Astrocyte (in vitro differentiated cells and primary cell): ENCODE measurements around the gene GUCA1A.

Source experiments
- EZH2 ChIP-seq: IDR thresholded peaks from 2 replicates; pipeline ENCODE4 v1.6.1; 2012; ENCODE audit warnings: mild to moderate bottlenecking, low read length, inconsistent platforms; ENCODE audit not compliant: insufficient read depth
- TF ChIP-seq, protein P1 (sequence below): IDR thresholded peaks from 2 replicates; pipeline ENCODE4 v1.5.1; 2011; ENCODE audit warnings: low read depth, mild to moderate bottlenecking, inconsistent platforms, low read length, moderate library complexity; ENCODE audit not compliant: insufficient read depth

DNA sequence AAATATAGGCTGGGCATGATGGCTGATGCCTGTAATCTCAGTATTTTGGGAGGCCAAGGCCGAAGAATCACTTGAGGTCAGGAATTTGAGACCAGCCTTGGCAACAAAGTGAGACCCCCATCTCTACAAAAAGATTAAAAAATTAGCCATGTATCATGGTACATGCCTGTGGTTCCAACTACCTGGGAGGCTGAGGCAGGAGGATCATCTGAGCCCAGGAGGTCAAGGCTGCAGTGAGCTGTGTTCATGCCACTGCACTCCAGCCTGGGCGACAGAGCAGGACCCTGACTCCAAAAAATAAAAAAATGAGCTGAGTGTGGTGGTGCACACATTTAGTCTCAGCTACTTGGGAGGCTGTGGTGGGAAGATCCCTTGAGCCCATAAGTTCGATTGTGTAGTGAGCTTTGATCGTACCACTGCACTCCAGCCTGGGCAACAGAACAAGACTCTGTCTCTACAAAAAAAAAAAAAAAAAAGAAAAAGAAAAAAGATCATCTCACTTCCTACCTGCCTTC, 31.7 kb downstream of the GUCA1A start:
- TF ChIP-seq, protein P1, sequence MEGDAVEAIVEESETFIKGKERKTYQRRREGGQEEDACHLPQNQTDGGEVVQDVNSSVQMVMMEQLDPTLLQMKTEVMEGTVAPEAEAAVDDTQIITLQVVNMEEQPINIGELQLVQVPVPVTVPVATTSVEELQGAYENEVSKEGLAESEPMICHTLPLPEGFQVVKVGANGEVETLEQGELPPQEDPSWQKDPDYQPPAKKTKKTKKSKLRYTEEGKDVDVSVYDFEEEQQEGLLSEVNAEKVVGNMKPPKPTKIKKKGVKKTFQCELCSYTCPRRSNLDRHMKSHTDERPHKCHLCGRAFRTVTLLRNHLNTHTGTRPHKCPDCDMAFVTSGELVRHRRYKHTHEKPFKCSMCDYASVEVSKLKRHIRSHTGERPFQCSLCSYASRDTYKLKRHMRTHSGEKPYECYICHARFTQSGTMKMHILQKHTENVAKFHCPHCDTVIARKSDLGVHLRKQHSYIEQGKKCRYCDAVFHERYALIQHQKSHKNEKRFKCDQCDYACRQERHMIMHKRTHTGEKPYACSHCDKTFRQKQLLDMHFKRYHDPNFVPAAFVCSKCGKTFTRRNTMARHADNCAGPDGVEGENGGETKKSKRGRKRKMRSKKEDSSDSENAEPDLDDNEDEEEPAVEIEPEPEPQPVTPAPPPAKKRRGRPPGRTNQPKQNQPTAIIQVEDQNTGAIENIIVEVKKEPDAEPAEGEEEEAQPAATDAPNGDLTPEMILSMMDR, result no peak
- no peak for TF ChIP-seq EZH2
